Left lobe of liver (tissue), 2 donors: ENCODE data around the gene PARS2. TPM values are rescaled to one million over a fixed set of nuclear protein-coding genes. Genes with fewer than 3 reads are reported as not detected.

Experiments used
- ATAC-seq: fragments of 200-7000 bp; cut with Tn5 transposase; one replicate; pipeline ENCODE4 v1.9.1; 2020; ENCODE audit warnings: mild to moderate bottlenecking, moderate library complexity
- DNase-seq: peaks from one replicate; pipeline ENCODE4 v3.0.0-alpha.2; 2020; ENCODE audit warnings: low spot score
- total RNA-seq: library from RNA; stranded (reverse); gene quantifications from one replicate; pipeline ENCODE4 v1.2.1, GENCODE V29; 2021
- donor health status: DM: no; HTN: no; CAD: no; lungs with moderate emphysema.
- donor health status: DM: no; HTN: yes; CAD: no.

The PARS2 gene
- total RNA-seq, 1 donor from 2014 or later, result 4.3 TPM

GRCh38 chr1:54742282-54742681, 22.0 kb downstream of the PARS2 start:
- DNase-seq (no peak), ATAC-seq (no peak)

- DNase-seq, result no peak
Observed at GRCh38 chr1:54741531-54741930, 22.8 kb downstream of the PARS2 start.

GRCh38 chr1:54738244-54738643, 26.1 kb downstream of the PARS2 start:
- ATAC-seq, result no peak
- DNase-seq, result no peak

More at GRCh38 chr1:54741531-54741930, 22.8 kb downstream of the PARS2 start:
- no peak for ATAC-seq

- DNase-seq, result no peak
- ATAC-seq, result no peak
Observed at GRCh38 chr1:54736685-54737084, 27.6 kb downstream of the PARS2 start.

- no peak for ATAC-seq
- no peak for DNase-seq
Observed at GRCh38 chr1:54728027-54728426, 36.3 kb downstream of the PARS2 start.

GRCh38 chr1:54724771-54725170, 39.6 kb downstream of the PARS2 start:
- ATAC-seq, result peak; percentile 80
- peak; percentile 22 for DNase-seq

- peak; percentile 19 for ATAC-seq
Observed at GRCh38 chr1:54723985-54724384, 40.3 kb downstream of the PARS2 start.

GRCh38 chr1:54721719-54722118, 42.6 kb downstream of the PARS2 start:
- ATAC-seq, result no peak
- no peak for DNase-seq

More at GRCh38 chr1:54723985-54724384, 40.3 kb downstream of the PARS2 start:
- no peak for DNase-seq

- ATAC-seq, result no peak
- DNase-seq, result no peak
Observed at GRCh38 chr1:54716299-54717047, 47.9 kb downstream of the PARS2 start.

- ATAC-seq, result peak; percentile 100
- peak; percentile 87 for DNase-seq
Observed at GRCh38 chr1:54715493-54716298, 48.6 kb downstream of the PARS2 start, which contains the start of gene TTC4. Gene TTC4, plus strand, starts transcription at chr1:54715861. Its CDS starts 48 bp downstream, at chr1:54715909.

GRCh38 chr1:54714881-54715492, 49.3 kb downstream of the PARS2 start:
- DNase-seq (no peak), ATAC-seq (no peak)

GRCh38 chr1:54711536-54711935, 52.8 kb downstream of the PARS2 start:
- ATAC-seq (no peak), DNase-seq (no peak)

GRCh38 chr1:54710841-54711240, 53.5 kb downstream of the PARS2 start:
- ATAC-seq (no peak), DNase-seq (no peak)

GRCh38 chr1:54710434-54710833, 53.9 kb downstream of the PARS2 start:
- DNase-seq (no peak), ATAC-seq (no peak)

GRCh38 chr1:54709547-54710292, 54.6 kb downstream of the PARS2 start:
- ATAC-seq (no peak), DNase-seq (no peak)

- no peak for ATAC-seq
Observed at GRCh38 chr1:54708385-54708784, 55.9 kb downstream of the PARS2 start.

More at GRCh38 chr1:54708385-54708784, 55.9 kb downstream of the PARS2 start:
- no peak for DNase-seq

Other genes starting within 250 kb of the PARS2 start
- 1.5 TPM for gene ACOT11, start 216.3 kb downstream of the PARS2 start, total RNA-seq
- 78.9 TPM for gene FAM151A, start 141.0 kb downstream of the PARS2 start, total RNA-seq
- gene MROH7, start 122.7 kb downstream of the PARS2 start, total RNA-seq, result 2.3 TPM
- 8.3 TPM for gene TTC4, start 48.7 kb downstream of the PARS2 start, total RNA-seq
- 4.4 TPM for gene TTC22, start 36.8 kb upstream of the PARS2 start, total RNA-seq
- gene DHCR24, start 122.7 kb upstream of the PARS2 start, total RNA-seq, result 828 TPM
- not detected for gene TMEM61, start 216.1 kb upstream of the PARS2 start, total RNA-seq
- not detected for gene BSND, start 234.4 kb upstream of the PARS2 start, total RNA-seq